Measurements from ENCODE around the gene EPHA2.

The EPHA2 gene

GRCh38 chr1:16142383-16142995, 13.4 kb downstream of the EPHA2 start:
- Histone ChIP-seq H3K9me3 (ENCODE audit: control insufficient read depth, low read length) (no peaks in the 10 kb centered on the region), H3K9ac (no peak overlapping the region), H3K27me3 (ENCODE audit: control insufficient read depth, insufficient read depth, low read length) (no peaks in the 10 kb centered on the region), H3K79me2 (no peaks in the 10 kb centered on the region), H3K36me3 (ENCODE audit: control insufficient read depth, insufficient read depth, low read length) (no peaks in the 10 kb centered on the region), H3K4me3 (ENCODE audit: low read depth, low read length) (no peak overlapping the region), H2AFZ (no peak overlapping the region), H3K4me2 (ENCODE audit: low read length) (no peak overlapping the region), H3K27ac (no peak overlapping the region), H3K4me1 (peaks cover 18% of the 10 kb centered on the region)
- no peak for TF ChIP-seq CTCF (IDR thresholded peaks at IDR 0.05)

- H3K9me3 ChIP-seq (ENCODE audit: control insufficient read depth, low read length): no peaks in the 10 kb centered on the region
- no peak overlapping the region for H3K4me2 ChIP-seq (ENCODE audit: low read length)
- H2AFZ ChIP-seq: no peak overlapping the region
- no peak overlapping the region for H3K9ac ChIP-seq
- peaks cover 15% of the 10 kb centered on the region for H3K4me1 ChIP-seq
- no peaks in the 10 kb centered on the region for H3K36me3 ChIP-seq (ENCODE audit: control insufficient read depth, insufficient read depth, low read length)
- TF ChIP-seq CTCF (IDR thresholded peaks at IDR 0.05): no peak
- no peak overlapping the region for H3K27ac ChIP-seq
- no peak overlapping the region for H3K4me3 ChIP-seq (ENCODE audit: low read depth, low read length)
- H3K27me3 ChIP-seq (ENCODE audit: control insufficient read depth, insufficient read depth, low read length): no peaks in the 10 kb centered on the region
- H3K79me2 ChIP-seq: no peaks in the 10 kb centered on the region
These were observed 14.1 kb downstream of the EPHA2 start for GRCh38 chr1:16141573-16142336.

GRCh38 chr1:16140068-16140596, 15.7 kb downstream of the EPHA2 start:
- no peak for TF ChIP-seq CTCF (IDR thresholded peaks at IDR 0.05)
- H2AFZ ChIP-seq: no peak overlapping the region
- no peak overlapping the region for H3K27ac ChIP-seq
- no peak overlapping the region for H3K9ac ChIP-seq
- no peaks in the 10 kb centered on the region for H3K9me3 ChIP-seq (ENCODE audit: control insufficient read depth, low read length)
- no peak overlapping the region for H3K4me2 ChIP-seq (ENCODE audit: low read length)
- H3K4me3 ChIP-seq (ENCODE audit: low read depth, low read length): no peak overlapping the region
- H3K79me2 ChIP-seq: no peaks in the 10 kb centered on the region
- H3K4me1 ChIP-seq: peaks cover 3% of the 10 kb centered on the region
- no peaks in the 10 kb centered on the region for H3K27me3 ChIP-seq (ENCODE audit: control insufficient read depth, insufficient read depth, low read length)
- H3K36me3 ChIP-seq (ENCODE audit: control insufficient read depth, insufficient read depth, low read length): no peaks in the 10 kb centered on the region

- H3K36me3 ChIP-seq (ENCODE audit: control insufficient read depth, insufficient read depth, low read length): no peaks in the 10 kb centered on the region
- H3K4me1 ChIP-seq: no peaks in the 10 kb centered on the region
- no peaks in the 10 kb centered on the region for H3K79me2 ChIP-seq
- no peak overlapping the region for H2AFZ ChIP-seq
- no peak overlapping the region for H3K4me3 ChIP-seq (ENCODE audit: low read depth, low read length)
- no peak overlapping the region for H3K4me2 ChIP-seq (ENCODE audit: low read length)
- no peak for TF ChIP-seq CTCF (IDR thresholded peaks at IDR 0.05)
- H3K27ac ChIP-seq: no peak overlapping the region
- no peak overlapping the region for H3K9ac ChIP-seq
- no peaks in the 10 kb centered on the region for H3K9me3 ChIP-seq (ENCODE audit: control insufficient read depth, low read length)
- H3K27me3 ChIP-seq (ENCODE audit: control insufficient read depth, insufficient read depth, low read length): no peaks in the 10 kb centered on the region
These were observed 16.4 kb downstream of the EPHA2 start for GRCh38 chr1:16139473-16139962.
